ENCODE measurements around the gene COL27A1. TPM values are rescaled to one million over a fixed set of nuclear protein-coding genes. Genes with fewer than 3 reads are reported as not detected.

COL27A1 gene
- total RNA-seq, 1 donor from 2014 or later = 1.3 TPM

GRCh38 chr9:114248299-114248707 is 93.0 kb downstream of the COL27A1 start:
- Histone ChIP-seq H3K27me3 (ENCODE audit: control insufficient read depth, insufficient read depth, low read length) (no peaks in the 10 kb centered on the region), H3K36me3 (ENCODE audit: control insufficient read depth, insufficient read depth, low read length) (peaks cover 4% of the 10 kb centered on the region), H3K4me3 (ENCODE audit: low read depth, low read length) (no peak overlapping the region)
- TF ChIP-seq CTCF (IDR thresholded peaks at IDR 0.05; ENCODE audit: insufficient read depth, low read length, severe bottlenecking) = no peak
- FAIRE-seq (no peak), DNase-seq (ENCODE audit: low read depth) (no peak)

GRCh38 chr9:114249424-114250234 is 94.3 kb downstream of the COL27A1 start:
- peaks cover 2% of the 10 kb centered on the region for H3K36me3 ChIP-seq (ENCODE audit: control insufficient read depth, insufficient read depth, low read length)
- H3K27me3 ChIP-seq (ENCODE audit: control insufficient read depth, insufficient read depth, low read length) = no peaks in the 10 kb centered on the region
- DNase-seq (ENCODE audit: low read depth) = no peak
- TF ChIP-seq CTCF (IDR thresholded peaks at IDR 0.05; ENCODE audit: insufficient read depth, low read length, severe bottlenecking) = no peak
- H3K4me3 ChIP-seq (ENCODE audit: low read depth, low read length) = no peak overlapping the region
- peak; percentile 36 for FAIRE-seq

- FAIRE-seq (no peak), DNase-seq (ENCODE audit: low read depth) (no peak)
- peaks cover 2% of the 10 kb centered on the region for H3K36me3 ChIP-seq (ENCODE audit: control insufficient read depth, insufficient read depth, low read length)
- no peak overlapping the region for H3K4me3 ChIP-seq (ENCODE audit: low read depth, low read length)
- H3K27me3 ChIP-seq (ENCODE audit: control insufficient read depth, insufficient read depth, low read length) = no peaks in the 10 kb centered on the region
- TF ChIP-seq CTCF (IDR thresholded peaks at IDR 0.05; ENCODE audit: insufficient read depth, low read length, severe bottlenecking) = no peak
Observed at GRCh38 chr9:114250235-114250568, 94.9 kb downstream of the COL27A1 start.

DNA sequence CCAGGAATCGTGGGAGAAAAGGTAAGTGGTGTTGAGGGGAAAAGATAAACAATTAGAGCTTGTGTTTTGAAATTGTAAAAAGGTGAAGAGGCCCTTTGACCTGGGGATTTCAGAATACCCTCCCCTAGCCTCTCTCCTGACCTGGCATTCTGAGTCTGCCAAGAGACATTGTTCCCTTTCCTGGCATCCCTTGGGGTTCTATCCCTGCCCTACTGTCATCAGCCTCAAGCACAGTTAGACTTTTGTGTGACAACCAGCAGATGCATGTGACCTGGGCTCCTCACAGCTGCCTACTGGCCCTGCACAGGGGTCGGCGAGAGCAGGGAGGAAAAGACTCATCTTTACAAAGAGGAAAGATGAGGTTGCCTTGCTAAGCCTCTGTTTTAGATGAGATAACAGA is 95.3 kb downstream of the COL27A1 start:
- TF ChIP-seq CTCF (IDR thresholded peaks at IDR 0.05; ENCODE audit: insufficient read depth, low read length, severe bottlenecking) = no peak
- no peak for FAIRE-seq
- H3K4me3 ChIP-seq (ENCODE audit: low read depth, low read length) = no peak overlapping the region

DNA sequence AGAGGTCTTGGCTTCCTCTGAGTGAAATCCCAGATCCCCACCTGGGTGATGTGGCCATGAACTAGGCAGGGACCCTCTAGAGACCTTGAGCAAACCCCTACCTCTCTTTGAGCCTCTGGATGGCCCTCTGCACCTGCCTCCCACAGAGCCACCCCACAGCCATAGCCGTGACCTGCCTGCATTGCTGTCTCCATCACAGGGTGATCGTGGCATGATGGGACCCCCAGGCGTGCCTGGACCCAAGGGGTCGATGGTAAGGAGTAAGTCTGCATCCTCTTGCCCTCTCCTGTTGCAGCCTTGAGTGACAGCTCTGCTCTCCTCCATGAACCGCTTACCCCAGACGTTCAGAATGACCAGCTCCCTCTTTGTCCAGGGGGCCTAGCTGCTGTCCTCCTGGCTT is 97.1 kb downstream of the COL27A1 start:
- DNase-seq (ENCODE audit: low read depth) (no peak), FAIRE-seq (no peak)
- Histone ChIP-seq H3K4me3 (ENCODE audit: low read depth, low read length) (no peak overlapping the region), H3K36me3 (ENCODE audit: control insufficient read depth, insufficient read depth, low read length) (no peaks in the 10 kb centered on the region), H3K27me3 (ENCODE audit: control insufficient read depth, insufficient read depth, low read length) (no peaks in the 10 kb centered on the region)
- TF ChIP-seq CTCF (IDR thresholded peaks at IDR 0.05; ENCODE audit: insufficient read depth, low read length, severe bottlenecking) = no peak

More for the DNA sequence above, 95.3 kb downstream of the COL27A1 start:
- DNase-seq (ENCODE audit: low read depth) = no peak
- H3K36me3 ChIP-seq (ENCODE audit: control insufficient read depth, insufficient read depth, low read length) = peaks cover 2% of the 10 kb centered on the region
- H3K27me3 ChIP-seq (ENCODE audit: control insufficient read depth, insufficient read depth, low read length) = no peaks in the 10 kb centered on the region
